Vagina (tissue), 2 donors: ENCODE measurements around the gene BLM. TPM values are rescaled to one million over a fixed set of nuclear protein-coding genes. Genes with fewer than 3 reads are reported as not detected.
"Not testable (repeated sequence)": the region's sequence is repeated elsewhere in the genome, so short reads cannot be mapped to it uniquely, and the experiment has no call there.

ENCODE experiments used
- DNase-seq, 2 donors: peaks; one replicate each; pipeline ENCODE4 v3.0.0-alpha.2; 2017; ENCODE audit errors: extremely low spot score in 2 of 2
- H3K27ac ChIP-seq: fragments of 200-600 bp; sonication (generic); one replicate; pipeline ENCODE4 v1.5.1; 2019
- H3K27me3 ChIP-seq: fragments of 200-600 bp; sonication (generic); one replicate; pipeline ENCODE4 v1.5.1; 2019
- H3K36me3 ChIP-seq, 2 donors: fragments of 200-600 bp; sonication (generic); one replicate each; pipeline ENCODE4 v1.5.1; 2017 to 2019
- H3K4me1 ChIP-seq: fragments of 200-600 bp; sonication (generic); one replicate; pipeline ENCODE4 v1.5.1; 2019
- H3K4me3 ChIP-seq, 2 donors: fragments of 200-600 bp; sonication (generic); 1 replicate in 1 of 2; 2 replicates in 1 of 2; pipeline ENCODE4 v1.5.1; 2016 to 2019
- H3K9me3 ChIP-seq: fragments of 200-600 bp; sonication (generic); one replicate; pipeline ENCODE4 v1.5.1; 2019
- CTCF ChIP-seq, 3 experiments: fragments of 450-650 bp in 2 of 3; fragments of 200-600 bp in 1 of 3; sonication (generic) in 1 of 3; IDR thresholded peaks; one replicate each; pipeline ENCODE4 v1.5.1; 2017 to 2019; ENCODE audit warnings: antibody characterized with exemption in 3 of 3, mild to moderate bottlenecking in 2 of 3, moderate library complexity in 2 of 3
- POLR2A ChIP-seq, 2 donors: fragments of 450-650 bp; IDR thresholded peaks; one replicate each; pipeline ENCODE4 v1.6.1; 2017; ENCODE audit warnings: antibody characterized with exemption in 2 of 2, mild to moderate bottlenecking in 2 of 2, moderate library complexity in 2 of 2
- POLR2AphosphoS5 ChIP-seq, 2 donors: sonication (generic); formaldehyde crosslinking; IDR thresholded peaks; one replicate each; pipeline ENCODE4 v1.9.0; 2017; ENCODE audit warnings: antibody characterized with exemption in 2 of 2, mild to moderate bottlenecking in 2 of 2, low read depth in 1 of 2; ENCODE audit not compliant: insufficient read depth in 1 of 2
- intact Hi-C: fragments of 100-400 bp; cut with DNase I; formaldehyde crosslinking; loops from one replicate; pipeline ENCODE4 v1.15.1; 2023
- total RNA-seq: library from RNA; depleted of rRNA; stranded (reverse); fragments of >200 nt; gene quantifications from one replicate; pipeline ENCODE4 v1.2.3, GENCODE V29; 2016

Gene BLM
- total RNA-seq, 1 donor from 2014 or later, result 1.7 TPM

- no peaks in the 10 kb centered on the region for H3K4me1 ChIP-seq
- DNase-seq, result no peak
- TF ChIP-seq POLR2AphosphoS5 (IDR thresholded peaks at IDR 0.05; ENCODE audit: insufficient read depth in 1 of 2, low read depth in 1 of 2) (no peak), POLR2A (IDR thresholded peaks at IDR 0.05) (no peak), CTCF (IDR thresholded peaks at IDR 0.05) (no peak)
- no peaks in the 10 kb centered on the region for H3K36me3 ChIP-seq
- H3K27ac ChIP-seq, result no peak overlapping the region
- H3K4me3 ChIP-seq, result no peak overlapping the region
- no peaks in the 10 kb centered on the region for H3K27me3 ChIP-seq
- no peaks in the 10 kb centered on the region for H3K9me3 ChIP-seq
- intact Hi-C loops, result no loop called here
Observed at GRCh38 chr15:90840157-90840855, 123.2 kb downstream of the BLM start.

- no peak for DNase-seq
- TF ChIP-seq POLR2A (IDR thresholded peaks at IDR 0.05) (no peak), POLR2AphosphoS5 (IDR thresholded peaks at IDR 0.05; ENCODE audit: insufficient read depth in 1 of 2, low read depth in 1 of 2) (no peak), CTCF (IDR thresholded peaks at IDR 0.05) (no peak)
- no peak overlapping the region for H3K4me3 ChIP-seq
- H3K4me1 ChIP-seq, result no peaks in the 10 kb centered on the region
- no peaks in the 10 kb centered on the region for H3K36me3 ChIP-seq
- H3K27me3 ChIP-seq, result no peaks in the 10 kb centered on the region
- H3K9me3 ChIP-seq, result no peaks in the 10 kb centered on the region
- no peak overlapping the region for H3K27ac ChIP-seq
- intact Hi-C loops, result no loop called here
Observed at GRCh38 chr15:90840954-90841353, 123.8 kb downstream of the BLM start.

GRCh38 chr15:90844696-90845095 lies 127.5 kb downstream of the BLM start:
- no peak overlapping the region for H3K4me3 ChIP-seq
- intact Hi-C loops, result no loop called here
- H3K36me3 ChIP-seq, result no peaks in the 10 kb centered on the region
- H3K4me1 ChIP-seq, result no peaks in the 10 kb centered on the region
- H3K9me3 ChIP-seq, result no peaks in the 10 kb centered on the region
- H3K27me3 ChIP-seq, result no peaks in the 10 kb centered on the region
- DNase-seq, result no peak
- no peak overlapping the region for H3K27ac ChIP-seq
- no peak for TF ChIP-seq POLR2A (IDR thresholded peaks at IDR 0.05)

GRCh38 chr15:90845201-90845949 lies 128.2 kb downstream of the BLM start:
- Histone ChIP-seq H3K27me3 (no peaks in the 10 kb centered on the region), H3K9me3 (no peaks in the 10 kb centered on the region), H3K4me1 (no peaks in the 10 kb centered on the region), H3K4me3 (no peak overlapping the region), H3K36me3 (no peaks in the 10 kb centered on the region), H3K27ac (no peak overlapping the region)
- intact Hi-C loops, result no loop called here
- no peak for DNase-seq
- TF ChIP-seq CTCF (IDR thresholded peaks at IDR 0.05) (no peak), POLR2A (IDR thresholded peaks at IDR 0.05) (no peak), POLR2AphosphoS5 (IDR thresholded peaks at IDR 0.05; ENCODE audit: insufficient read depth in 1 of 2, low read depth in 1 of 2) (no peak)

GRCh38 chr15:90849424-90849823 lies 132.3 kb downstream of the BLM start:
- H3K36me3 ChIP-seq, H3K4me3 ChIP-seq, H3K9me3 ChIP-seq, H3K4me1 ChIP-seq, DNase-seq, H3K27me3 ChIP-seq, H3K27ac ChIP-seq, intact Hi-C loops: not testable (repeated sequence)

- H3K4me3 ChIP-seq, result no peak overlapping the region
- H3K9me3 ChIP-seq, result no peaks in the 10 kb centered on the region
- H3K4me1 ChIP-seq, result no peaks in the 10 kb centered on the region
- no peaks in the 10 kb centered on the region for H3K36me3 ChIP-seq
- intact Hi-C loops, result loop anchor here (5.0 kb wide), 1 partner anchor 1529 kb away; no protein-coding TSS in a partner anchor
- no peak for DNase-seq
- H3K27ac ChIP-seq, result no peak overlapping the region
- no peaks in the 10 kb centered on the region for H3K27me3 ChIP-seq
- TF ChIP-seq POLR2A (IDR thresholded peaks at IDR 0.05), result no peak
Observed at GRCh38 chr15:90851114-90851513, 134.0 kb downstream of the BLM start.
